ENCODE data around the gene NHEJ1. TPM values are rescaled to one million over a fixed set of nuclear protein-coding genes. Genes with fewer than 3 reads are reported as not detected.

The NHEJ1 gene
- total and polyA plus RNA-seq, 2 donors (not counting 3 experiments of a cell fraction or from before 2014, with no cell fraction given), result 12.8 to 12.9 TPM

DNA sequence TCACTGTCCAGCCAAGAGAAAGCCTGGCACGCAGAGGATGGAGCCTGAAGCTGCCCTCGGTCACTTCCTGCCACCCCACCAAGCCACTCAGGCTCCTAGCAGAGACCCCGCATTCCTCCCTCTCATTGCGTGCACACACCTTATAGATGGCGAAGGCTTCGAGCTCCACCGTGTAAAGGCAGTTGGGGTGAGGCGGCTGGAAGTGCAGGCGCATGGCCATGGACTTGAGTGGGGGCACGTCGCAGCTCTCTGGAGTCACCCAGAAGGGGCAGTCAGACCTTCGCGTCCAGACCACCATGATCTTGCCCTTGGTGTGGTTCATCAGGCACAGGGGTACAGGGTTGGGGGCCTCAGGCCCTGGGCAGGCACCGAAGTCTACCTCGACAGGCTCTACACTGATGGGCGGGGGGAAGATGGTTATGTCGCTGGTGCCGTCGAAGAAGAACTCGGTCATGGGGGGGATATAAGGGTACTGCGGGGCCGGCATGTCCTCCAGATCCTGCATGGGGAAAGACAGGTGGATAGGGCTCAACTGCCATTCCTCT lies 133.0 kb downstream of the NHEJ1 start:
- ChIA-PET CTCF (interaction anchor here (1.0 to 9.9 kb wide), 6 partner anchors 10 to 129 kb away, joined by 3 to 418 read pairs (median 5); partner anchors contain the start of gene NHEJ1), POLR2A (no interaction called here)
- Histone ChIP-seq H3K4me3 (replicated peaks in 1 of 3; ENCODE audit: insufficient read depth in 1 of 3, low read depth in 1 of 3, low read length in 3 of 3) (no peak overlapping the region), H4K20me1 (replicated peaks; ENCODE audit: control insufficient read depth, extremely low read depth, insufficient read depth, low read length) (no peaks in the 10 kb centered on the region), H3K9me3 (replicated peaks; ENCODE audit: control insufficient read depth, insufficient read depth, low read length) (no peaks in the 10 kb centered on the region), H3K79me2 (ENCODE audit: control insufficient read depth, insufficient read depth, low read length) (no peaks in the 10 kb centered on the region), H3K9me1 (replicated peaks; ENCODE audit: control insufficient read depth, extremely low read depth, insufficient read depth, low read length) (no peaks in the 10 kb centered on the region), H3K4me2 (ENCODE audit: insufficient read depth, low read length) (no peak overlapping the region), H3K36me3 (ENCODE audit: control insufficient read depth in 2 of 2, extremely low read depth in 1 of 2, insufficient read depth in 2 of 2, low read length in 2 of 2) (no peaks in the 10 kb centered on the region), H3K27ac (ENCODE audit: insufficient read depth, low read depth, low read length) (no peak overlapping the region), H3K27me3 (ENCODE audit: control insufficient read depth in 2 of 2, insufficient read depth in 2 of 2, low read length in 2 of 2) (peaks cover 0 to 5% of the 10 kb centered on the region in 2 experiments), H3K9ac (replicated peaks; ENCODE audit: extremely low read depth, insufficient read depth, low read length) (no peak overlapping the region), H3K4me1 (ENCODE audit: control insufficient read depth, extremely low read depth, insufficient read depth, low read length) (no peaks in the 10 kb centered on the region), H2AFZ (ENCODE audit: low read depth, low read length) (no peak overlapping the region)
- intact Hi-C loops (cut with micrococcal nuclease) (loop anchor here (2.0 kb wide), 1 partner anchor 47 kb away; no protein-coding TSS in a partner anchor), dilution Hi-C loops (cut with MboI; ENCODE audit: extremely low pct_ligation_motif_present, low sequenced_read_pairs) (no loop called here)
- TF ChIP-seq MYC (IDR thresholded peaks at IDR 0.05; ENCODE audit: low read depth, low read length) (no peak), POLR2A (IDR thresholded peaks at IDR 0.05; ENCODE audit: low read depth, low read length) (no peak), GATA2 (IDR thresholded peaks at IDR 0.05; ENCODE audit: insufficient read depth, insufficient read length, low read depth, low read length) (no peak), POLR2AphosphoS5 (IDR thresholded peaks at IDR 0.05; ENCODE audit: insufficient read depth, low read depth, low read length) (no peak), FOS (IDR thresholded peaks at IDR 0.05; ENCODE audit: borderline replicate concordance, insufficient read depth, low read length) (no peak)
- TF ChIP-seq, protein P1, sequence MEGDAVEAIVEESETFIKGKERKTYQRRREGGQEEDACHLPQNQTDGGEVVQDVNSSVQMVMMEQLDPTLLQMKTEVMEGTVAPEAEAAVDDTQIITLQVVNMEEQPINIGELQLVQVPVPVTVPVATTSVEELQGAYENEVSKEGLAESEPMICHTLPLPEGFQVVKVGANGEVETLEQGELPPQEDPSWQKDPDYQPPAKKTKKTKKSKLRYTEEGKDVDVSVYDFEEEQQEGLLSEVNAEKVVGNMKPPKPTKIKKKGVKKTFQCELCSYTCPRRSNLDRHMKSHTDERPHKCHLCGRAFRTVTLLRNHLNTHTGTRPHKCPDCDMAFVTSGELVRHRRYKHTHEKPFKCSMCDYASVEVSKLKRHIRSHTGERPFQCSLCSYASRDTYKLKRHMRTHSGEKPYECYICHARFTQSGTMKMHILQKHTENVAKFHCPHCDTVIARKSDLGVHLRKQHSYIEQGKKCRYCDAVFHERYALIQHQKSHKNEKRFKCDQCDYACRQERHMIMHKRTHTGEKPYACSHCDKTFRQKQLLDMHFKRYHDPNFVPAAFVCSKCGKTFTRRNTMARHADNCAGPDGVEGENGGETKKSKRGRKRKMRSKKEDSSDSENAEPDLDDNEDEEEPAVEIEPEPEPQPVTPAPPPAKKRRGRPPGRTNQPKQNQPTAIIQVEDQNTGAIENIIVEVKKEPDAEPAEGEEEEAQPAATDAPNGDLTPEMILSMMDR (IDR thresholded peaks at IDR 0.05; ENCODE audit: extremely low read depth in 1 of 2, insufficient read depth in 1 of 2, low read depth in 1 of 2, low read length in 2 of 2), result no peak
- FAIRE-seq, result no peak
- BruUV-seq (replicated peaks), result no TSS peak
- no peak for DNase-seq (ENCODE audit: low read depth, low spot score)
